ENCODE measurements around the gene DDX41.

GRCh38 chr5:177487144-177487543, 29.6 kb downstream of the DDX41 start:
- no peak for TF ChIP-seq POLR2A (IDR thresholded peaks at IDR 0.05)
- TF ChIP-seq CTCF (IDR thresholded peaks at IDR 0.05): no peak
